Astrocyte (in vitro differentiated cells and primary cell): ENCODE results near the gene PEPD.

ENCODE experiments used
- CTCF ChIP-seq: IDR thresholded peaks from 2 replicates; pipeline ENCODE4 v1.5.1; 2011; ENCODE audit warnings: low read depth, mild to moderate bottlenecking, inconsistent platforms, low read length, moderate library complexity; ENCODE audit not compliant: insufficient read depth
- EZH2 ChIP-seq: IDR thresholded peaks from 2 replicates; pipeline ENCODE4 v1.6.1; 2012; ENCODE audit warnings: mild to moderate bottlenecking, low read length, inconsistent platforms; ENCODE audit not compliant: insufficient read depth

GRCh38 chr19:33464733-33465115 is 56.9 kb downstream of the PEPD start:
- no peak for TF ChIP-seq CTCF
- no peak for TF ChIP-seq EZH2
